Measurements from ENCODE around the gene CLECL1. TPM values are rescaled to one million over a fixed set of nuclear protein-coding genes. Genes with fewer than 3 reads are reported as not detected.

CLECL1 gene
- total RNA-seq, 1 donor from 2014 or later, result not detected

GRCh38 chr12:9757433-9758025, 24.6 kb upstream of the CLECL1 start:
- H3K27me3 ChIP-seq (ENCODE audit: control insufficient read depth, insufficient read depth, low read length), result no peaks in the 10 kb centered on the region
- H3K36me3 ChIP-seq (ENCODE audit: control insufficient read depth, insufficient read depth, low read length), result no peaks in the 10 kb centered on the region
- no peak overlapping the region for H3K4me3 ChIP-seq (ENCODE audit: low read depth, low read length)
- FAIRE-seq, result no peak
- TF ChIP-seq CTCF (IDR thresholded peaks at IDR 0.05; ENCODE audit: insufficient read depth, low read length, severe bottlenecking), result no peak
- DNase-seq (ENCODE audit: low read depth), result no peak

- Histone ChIP-seq H3K4me3 (ENCODE audit: low read depth, low read length) (no peak overlapping the region), H3K36me3 (ENCODE audit: control insufficient read depth, insufficient read depth, low read length) (no peaks in the 10 kb centered on the region), H3K27me3 (ENCODE audit: control insufficient read depth, insufficient read depth, low read length) (no peaks in the 10 kb centered on the region)
- TF ChIP-seq CTCF (IDR thresholded peaks at IDR 0.05; ENCODE audit: insufficient read depth, low read length, severe bottlenecking), result no peak
- no peak for FAIRE-seq
- no peak for DNase-seq (ENCODE audit: low read depth)
Measured at GRCh38 chr12:9756706-9757105, 23.8 kb upstream of the CLECL1 start.

GRCh38 chr12:9756170-9756569, 23.3 kb upstream of the CLECL1 start:
- FAIRE-seq, result no peak
- no peak for TF ChIP-seq CTCF (IDR thresholded peaks at IDR 0.05; ENCODE audit: insufficient read depth, low read length, severe bottlenecking)

GRCh38 chr12:9755567-9755966, 22.7 kb upstream of the CLECL1 start:
- FAIRE-seq (no peak), DNase-seq (ENCODE audit: low read depth) (no peak)
- Histone ChIP-seq H3K36me3 (ENCODE audit: control insufficient read depth, insufficient read depth, low read length) (no peaks in the 10 kb centered on the region), H3K27me3 (ENCODE audit: control insufficient read depth, insufficient read depth, low read length) (no peaks in the 10 kb centered on the region), H3K4me3 (ENCODE audit: low read depth, low read length) (no peak overlapping the region)
- no peak for TF ChIP-seq CTCF (IDR thresholded peaks at IDR 0.05; ENCODE audit: insufficient read depth, low read length, severe bottlenecking)

More at GRCh38 chr12:9756170-9756569, 23.3 kb upstream of the CLECL1 start:
- DNase-seq (ENCODE audit: low read depth), result no peak
- H3K36me3 ChIP-seq (ENCODE audit: control insufficient read depth, insufficient read depth, low read length), result no peaks in the 10 kb centered on the region
- H3K27me3 ChIP-seq (ENCODE audit: control insufficient read depth, insufficient read depth, low read length), result no peaks in the 10 kb centered on the region
- H3K4me3 ChIP-seq (ENCODE audit: low read depth, low read length), result no peak overlapping the region

GRCh38 chr12:9755035-9755434, 22.1 kb upstream of the CLECL1 start:
- no peak for TF ChIP-seq CTCF (IDR thresholded peaks at IDR 0.05; ENCODE audit: insufficient read depth, low read length, severe bottlenecking)
- H3K27me3 ChIP-seq (ENCODE audit: control insufficient read depth, insufficient read depth, low read length), result no peaks in the 10 kb centered on the region
- FAIRE-seq, result no peak

More at GRCh38 chr12:9755035-9755434, 22.1 kb upstream of the CLECL1 start:
- H3K36me3 ChIP-seq (ENCODE audit: control insufficient read depth, insufficient read depth, low read length), result no peaks in the 10 kb centered on the region
- H3K4me3 ChIP-seq (ENCODE audit: low read depth, low read length), result no peak overlapping the region
- DNase-seq (ENCODE audit: low read depth), result no peak
